ENCODE results near the gene RIT1.

DNA sequence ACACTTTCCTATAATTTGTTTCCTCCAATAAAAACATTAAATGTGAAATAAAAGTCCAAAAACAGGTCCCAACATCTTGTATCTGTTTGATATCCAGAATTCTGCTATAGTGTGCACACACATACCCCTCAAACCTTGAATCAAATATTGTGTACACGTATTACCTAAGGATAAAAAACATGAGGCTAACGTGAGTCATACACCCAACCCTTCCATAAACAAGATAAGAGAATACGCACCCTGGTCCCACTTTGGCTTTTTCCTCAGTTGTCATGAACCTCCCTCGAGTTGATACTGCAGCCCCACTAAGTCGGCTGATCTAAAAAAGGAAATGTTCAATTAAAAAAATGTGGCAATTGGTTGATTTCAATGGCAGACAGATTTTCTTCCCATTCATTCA is 17.9 kb upstream of the RIT1 start:
- TF ChIP-seq, protein P1, sequence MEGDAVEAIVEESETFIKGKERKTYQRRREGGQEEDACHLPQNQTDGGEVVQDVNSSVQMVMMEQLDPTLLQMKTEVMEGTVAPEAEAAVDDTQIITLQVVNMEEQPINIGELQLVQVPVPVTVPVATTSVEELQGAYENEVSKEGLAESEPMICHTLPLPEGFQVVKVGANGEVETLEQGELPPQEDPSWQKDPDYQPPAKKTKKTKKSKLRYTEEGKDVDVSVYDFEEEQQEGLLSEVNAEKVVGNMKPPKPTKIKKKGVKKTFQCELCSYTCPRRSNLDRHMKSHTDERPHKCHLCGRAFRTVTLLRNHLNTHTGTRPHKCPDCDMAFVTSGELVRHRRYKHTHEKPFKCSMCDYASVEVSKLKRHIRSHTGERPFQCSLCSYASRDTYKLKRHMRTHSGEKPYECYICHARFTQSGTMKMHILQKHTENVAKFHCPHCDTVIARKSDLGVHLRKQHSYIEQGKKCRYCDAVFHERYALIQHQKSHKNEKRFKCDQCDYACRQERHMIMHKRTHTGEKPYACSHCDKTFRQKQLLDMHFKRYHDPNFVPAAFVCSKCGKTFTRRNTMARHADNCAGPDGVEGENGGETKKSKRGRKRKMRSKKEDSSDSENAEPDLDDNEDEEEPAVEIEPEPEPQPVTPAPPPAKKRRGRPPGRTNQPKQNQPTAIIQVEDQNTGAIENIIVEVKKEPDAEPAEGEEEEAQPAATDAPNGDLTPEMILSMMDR (IDR thresholded peaks at IDR 0.05), result no peak
- TF ChIP-seq POLR2A (IDR thresholded peaks at IDR 0.05), result no peak
